NT2/D1 (cell line): ENCODE measurements around the gene LRRIQ4.

Experiments
- SUZ12 ChIP-seq: IDR thresholded peaks from 2 replicates; pipeline ENCODE4 v1.6.1; 2011; ENCODE audit not compliant: insufficient read length, insufficient read depth; ENCODE audit errors: extremely low read depth
- YY1 ChIP-seq: IDR thresholded peaks from 2 replicates; pipeline ENCODE4 v1.6.1; 2011; ENCODE audit not compliant: insufficient read length, insufficient read depth
- ZNF274 ChIP-seq: IDR thresholded peaks from 2 replicates; pipeline ENCODE4 v1.6.1; 2011; ENCODE audit warnings: mild to moderate bottlenecking, low read depth, low read length

DNA sequence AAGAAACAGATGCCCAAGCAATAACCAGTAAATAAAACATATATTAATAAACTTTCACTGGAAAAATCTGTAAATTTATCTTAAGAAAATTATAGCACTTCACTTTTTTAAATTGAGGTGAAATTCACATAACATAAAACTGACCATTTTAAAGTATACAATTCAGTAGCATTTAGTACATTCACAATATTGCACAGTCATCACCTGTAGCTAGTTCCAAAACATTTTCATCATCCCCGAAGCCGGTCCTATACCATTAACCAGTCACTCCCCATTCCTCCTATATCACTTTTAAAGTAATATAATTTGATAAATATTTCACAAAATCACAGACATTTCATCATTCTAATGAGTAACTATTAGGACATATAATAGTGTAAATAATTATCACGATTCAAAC lies 8.0 kb upstream of the LRRIQ4 start:
- TF ChIP-seq SUZ12 (no peak), YY1 (no peak), ZNF274 (no peak)
